ENCODE results near the gene KRTAP10-2. TPM values are rescaled to one million over a fixed set of nuclear protein-coding genes. Genes with fewer than 3 reads are reported as not detected.

KRTAP10-2 gene
- total and polyA plus RNA-seq, 8 donors: 0.24 TPM; not detected in 7

GRCh38 chr21:44535963-44536362 is 15.3 kb downstream of the KRTAP10-2 start:
- intact Hi-C loops (cut with DNase I): no loop called here

GRCh38 chr21:44534688-44535087 is 16.6 kb downstream of the KRTAP10-2 start:
- no peak for DNase-seq
- TF ChIP-seq, protein P1, sequence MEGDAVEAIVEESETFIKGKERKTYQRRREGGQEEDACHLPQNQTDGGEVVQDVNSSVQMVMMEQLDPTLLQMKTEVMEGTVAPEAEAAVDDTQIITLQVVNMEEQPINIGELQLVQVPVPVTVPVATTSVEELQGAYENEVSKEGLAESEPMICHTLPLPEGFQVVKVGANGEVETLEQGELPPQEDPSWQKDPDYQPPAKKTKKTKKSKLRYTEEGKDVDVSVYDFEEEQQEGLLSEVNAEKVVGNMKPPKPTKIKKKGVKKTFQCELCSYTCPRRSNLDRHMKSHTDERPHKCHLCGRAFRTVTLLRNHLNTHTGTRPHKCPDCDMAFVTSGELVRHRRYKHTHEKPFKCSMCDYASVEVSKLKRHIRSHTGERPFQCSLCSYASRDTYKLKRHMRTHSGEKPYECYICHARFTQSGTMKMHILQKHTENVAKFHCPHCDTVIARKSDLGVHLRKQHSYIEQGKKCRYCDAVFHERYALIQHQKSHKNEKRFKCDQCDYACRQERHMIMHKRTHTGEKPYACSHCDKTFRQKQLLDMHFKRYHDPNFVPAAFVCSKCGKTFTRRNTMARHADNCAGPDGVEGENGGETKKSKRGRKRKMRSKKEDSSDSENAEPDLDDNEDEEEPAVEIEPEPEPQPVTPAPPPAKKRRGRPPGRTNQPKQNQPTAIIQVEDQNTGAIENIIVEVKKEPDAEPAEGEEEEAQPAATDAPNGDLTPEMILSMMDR (IDR thresholded peaks at IDR 0.05): no peak
- H3K36me3 ChIP-seq: no peaks in the 10 kb centered on the region
- H3K9me3 ChIP-seq: no peaks in the 10 kb centered on the region
- H3K27ac ChIP-seq: no peak overlapping the region
- H3K27me3 ChIP-seq: peaks cover 0 to 26% of the 10 kb centered on the region in 2 donors
- ATAC-seq: no peak
- H3K4me3 ChIP-seq: no peak overlapping the region
- intact Hi-C loops (cut with DNase I): no loop called here
- H3K4me1 ChIP-seq: no peaks in the 10 kb centered on the region

More at GRCh38 chr21:44535963-44536362, 15.3 kb downstream of the KRTAP10-2 start:
- Histone ChIP-seq H3K4me3 (no peak overlapping the region), H3K9me3 (no peaks in the 10 kb centered on the region), H3K4me1 (no peaks in the 10 kb centered on the region), H3K27ac (no peak overlapping the region), H3K27me3 (peaks cover 0 to 25% of the 10 kb centered on the region in 2 donors), H3K36me3 (no peaks in the 10 kb centered on the region)
- TF ChIP-seq, protein P1 (IDR thresholded peaks at IDR 0.05): no peak
- no peak for DNase-seq
- no peak for ATAC-seq

DNA sequence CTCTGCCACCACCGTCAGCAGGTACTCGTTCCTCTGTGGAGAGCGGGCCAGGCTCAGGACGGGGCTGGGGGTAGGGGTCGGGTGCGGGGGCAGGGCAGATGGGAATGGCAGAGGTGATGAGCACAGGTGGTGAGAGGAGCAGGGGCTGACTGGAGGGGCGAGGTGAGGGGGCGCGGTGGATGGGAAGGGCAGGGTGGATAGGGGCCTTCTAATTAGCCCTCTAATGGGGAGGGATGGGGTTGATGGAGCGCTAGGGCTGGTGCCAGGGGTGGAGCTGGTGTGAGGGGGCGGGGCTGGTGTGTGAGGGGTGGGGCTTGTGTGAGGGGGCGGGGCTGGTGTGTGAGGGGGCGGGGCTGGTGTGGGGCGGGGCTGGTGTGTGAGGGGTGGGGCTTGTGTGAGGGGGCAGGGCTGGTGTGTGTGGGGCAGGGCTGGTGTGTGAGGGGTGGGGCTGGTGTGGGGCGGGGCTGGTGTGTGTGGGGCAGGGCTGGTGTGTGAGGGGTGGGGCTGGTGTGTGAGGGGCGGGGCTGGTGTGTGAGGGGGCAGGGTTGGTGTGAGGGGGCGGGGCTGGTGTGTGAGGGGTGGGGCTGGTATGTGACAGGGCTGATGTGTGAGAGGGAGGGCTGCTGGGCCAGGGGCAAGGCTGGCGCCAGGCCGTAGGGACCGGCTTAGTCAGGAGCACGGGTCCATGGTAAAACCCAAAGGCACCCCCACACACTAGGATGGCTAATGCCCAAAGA is 17.2 kb downstream of the KRTAP10-2 start:
- TF ChIP-seq, protein P1 (IDR thresholded peaks at IDR 0.05): no peak

DNA sequence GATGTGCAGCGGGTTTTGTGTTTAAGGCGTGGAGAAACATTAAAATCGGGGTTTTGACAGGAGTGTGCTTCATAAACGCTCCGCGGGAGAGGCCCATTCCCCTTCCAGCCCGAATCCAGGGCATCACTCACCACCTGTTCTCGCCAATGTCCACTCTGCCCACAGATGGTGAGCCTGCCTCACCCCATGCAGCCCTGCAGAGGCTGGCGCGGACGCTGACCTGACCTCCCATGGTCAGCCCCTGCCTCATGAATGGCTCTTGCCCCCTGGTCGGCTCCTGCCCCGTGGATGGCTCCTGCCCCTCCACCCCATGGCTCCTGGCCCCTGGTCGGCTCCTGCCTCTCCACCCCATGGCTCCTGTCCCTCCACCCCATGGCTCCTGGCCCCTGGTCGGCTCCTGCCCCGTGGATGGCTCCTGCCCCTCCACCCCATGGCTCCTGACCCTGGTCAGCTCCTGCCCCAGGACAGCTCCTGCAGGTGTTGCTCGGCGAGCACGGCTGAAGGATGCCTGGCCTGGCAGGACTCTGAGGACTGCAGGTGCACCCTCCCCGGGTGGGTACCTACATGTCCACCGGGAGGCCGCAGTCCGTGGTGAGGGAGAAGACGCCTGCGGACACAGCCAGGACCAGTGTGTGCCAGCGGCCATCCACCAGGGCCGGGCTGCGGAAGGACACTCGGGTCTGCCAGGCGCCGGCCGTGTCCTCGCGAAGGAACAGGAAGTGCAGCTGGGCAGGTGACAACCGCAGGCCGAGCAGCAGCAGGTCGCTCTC is 18.0 kb downstream of the KRTAP10-2 start:
- H3K4me3 ChIP-seq: no peak overlapping the region
- no peaks in the 10 kb centered on the region for H3K4me1 ChIP-seq
- intact Hi-C loops (cut with DNase I): no loop called here
- DNase-seq: peak in 1 of 4 donors; percentile 74
- H3K36me3 ChIP-seq: no peaks in the 10 kb centered on the region
- TF ChIP-seq, protein P1 (IDR thresholded peaks at IDR 0.05): no peak
- no peak for ATAC-seq
- H3K27me3 ChIP-seq: peaks cover 0 to 23% of the 10 kb centered on the region in 2 donors
- H3K9me3 ChIP-seq: no peaks in the 10 kb centered on the region
- H3K27ac ChIP-seq: no peak overlapping the region

More for the DNA sequence above, 17.2 kb downstream of the KRTAP10-2 start:
- no peak overlapping the region for H3K4me3 ChIP-seq
- H3K4me1 ChIP-seq: no peaks in the 10 kb centered on the region
- H3K27ac ChIP-seq: no peak overlapping the region
- no peaks in the 10 kb centered on the region for H3K9me3 ChIP-seq
- DNase-seq (no peak), ATAC-seq (no peak)
- no peaks in the 10 kb centered on the region for H3K36me3 ChIP-seq
- intact Hi-C loops (cut with DNase I): no loop called here
- H3K27me3 ChIP-seq: peaks cover 0 to 26% of the 10 kb centered on the region in 2 donors

DNA sequence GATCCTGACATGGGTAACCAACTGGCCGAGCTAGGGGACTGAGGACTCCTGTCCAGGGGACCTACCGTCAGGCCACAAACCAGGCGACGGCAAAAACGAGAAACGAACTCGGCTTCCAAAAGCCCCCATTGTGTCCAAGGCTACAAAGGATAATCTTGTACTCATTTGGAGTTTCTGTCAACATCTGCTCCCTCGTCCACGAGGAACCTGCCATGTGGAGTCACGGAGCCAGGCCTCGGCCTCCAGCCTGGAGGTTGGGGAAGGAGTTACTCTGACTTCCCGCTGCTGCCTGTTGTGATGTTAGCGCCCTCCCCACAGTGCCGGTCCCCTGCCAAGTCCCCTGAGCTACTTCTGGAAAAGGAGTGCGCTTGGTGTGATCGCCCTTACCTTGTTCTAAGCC is 18.6 kb downstream of the KRTAP10-2 start:
- H3K27ac ChIP-seq: no peak overlapping the region
- no peaks in the 10 kb centered on the region for H3K9me3 ChIP-seq
- TF ChIP-seq, protein P1 (IDR thresholded peaks at IDR 0.05): no peak
- H3K4me3 ChIP-seq: no peak overlapping the region
- H3K27me3 ChIP-seq: peaks cover 0 to 20% of the 10 kb centered on the region in 2 donors
- ATAC-seq: no peak
- no peaks in the 10 kb centered on the region for H3K36me3 ChIP-seq
- H3K4me1 ChIP-seq: no peaks in the 10 kb centered on the region
- intact Hi-C loops (cut with DNase I): no loop called here
- no peak for DNase-seq

Data from left lung (tissue), 10 donors.